Endothelial cell of umbilical vein (primary cell): ENCODE results near the gene DYNLL2.

Source experiments
- CTCF ChIP-seq, 2 donors: IDR thresholded peaks; 1 replicate in 1 of 2; 2 replicates in 1 of 2; pipeline ENCODE4 v1.5.1; 2011; ENCODE audit warnings: low read length in 2 of 2, mild to moderate bottlenecking in 2 of 2, moderate library complexity in 2 of 2, control low read depth in 1 of 2, inconsistent platforms in 1 of 2, low read depth in 1 of 2; ENCODE audit not compliant: insufficient read depth in 1 of 2; ENCODE audit errors: extremely low read depth in 1 of 2
- EZH2 ChIP-seq: IDR thresholded peaks from 2 replicates; pipeline ENCODE4 v1.6.1; 2012; ENCODE audit warnings: borderline replicate concordance, low read depth, mild to moderate bottlenecking, moderate library complexity, low read length, inconsistent platforms; ENCODE audit not compliant: severe bottlenecking
- FOS ChIP-seq: IDR thresholded peaks from 2 replicates; pipeline ENCODE4 v1.6.1; 2011; ENCODE audit warnings: mild to moderate bottlenecking, low read length, moderate library complexity, borderline replicate concordance; ENCODE audit not compliant: insufficient read depth
- GATA2 ChIP-seq: IDR thresholded peaks from 2 replicates; pipeline ENCODE4 v1.7.0; 2011; ENCODE audit warnings: low read depth, mild to moderate bottlenecking, moderate library complexity, mixed read lengths, low read length; ENCODE audit not compliant: insufficient read length, insufficient read depth
- JUN ChIP-seq: IDR thresholded peaks from 2 replicates; pipeline ENCODE4 v1.6.1; 2011; ENCODE audit warnings: borderline replicate concordance, low read depth; ENCODE audit not compliant: insufficient read length, insufficient read depth
- MAX ChIP-seq: IDR thresholded peaks from 2 replicates; pipeline ENCODE4 v1.6.1; 2011; ENCODE audit not compliant: insufficient read depth, insufficient read length
- POLR2A ChIP-seq: IDR thresholded peaks from 2 replicates; pipeline ENCODE4 v1.6.1; 2012; ENCODE audit warnings: low read depth, mild to moderate bottlenecking, control low read depth, low read length
- POLR2AphosphoS5 ChIP-seq: IDR thresholded peaks from 2 replicates; pipeline ENCODE4 v1.6.1; 2012; ENCODE audit warnings: low read depth, mild to moderate bottlenecking, control low read depth, low read length, moderate library complexity; ENCODE audit not compliant: insufficient read depth

GRCh38 chr17:58084317-58084981 is 1.2 kb downstream of the DYNLL2 start:
- no peak for TF ChIP-seq POLR2A
- peak in 1 of 2 donors; percentile 15 for TF ChIP-seq CTCF (IDR thresholded peaks at IDR 0.05; ENCODE audit: extremely low read depth in 1 of 2, insufficient read depth in 1 of 2, low read depth in 1 of 2, low read length in 2 of 2)
- TF ChIP-seq EZH2 = no peak
- TF ChIP-seq JUN = no peak
- no peak for TF ChIP-seq MAX
- no peak for TF ChIP-seq GATA2
- TF ChIP-seq POLR2AphosphoS5 = no peak
- no peak for TF ChIP-seq FOS
